ENCODE results near the gene MYO3B.

- TF ChIP-seq CTCF (IDR thresholded peaks at IDR 0.05), result no peak
- no peak for TF ChIP-seq EZH2 (IDR thresholded peaks at IDR 0.05; ENCODE audit: borderline replicate concordance, insufficient read depth, low read depth, low read length, poor library complexity, severe bottlenecking)
These were observed 58.1 kb downstream of the MYO3B start for GRCh38 chr2:170235860-170236679.

All from B cell (primary cell).